ENCODE data around the gene TCEANC2. TPM values are rescaled to one million over a fixed set of nuclear protein-coding genes. Genes with fewer than 3 reads are reported as not detected.

TCEANC2 gene
- total RNA-seq, 4 donors from 2014 or later: 4.3 to 5.8 (median 4.4) TPM

DNA sequence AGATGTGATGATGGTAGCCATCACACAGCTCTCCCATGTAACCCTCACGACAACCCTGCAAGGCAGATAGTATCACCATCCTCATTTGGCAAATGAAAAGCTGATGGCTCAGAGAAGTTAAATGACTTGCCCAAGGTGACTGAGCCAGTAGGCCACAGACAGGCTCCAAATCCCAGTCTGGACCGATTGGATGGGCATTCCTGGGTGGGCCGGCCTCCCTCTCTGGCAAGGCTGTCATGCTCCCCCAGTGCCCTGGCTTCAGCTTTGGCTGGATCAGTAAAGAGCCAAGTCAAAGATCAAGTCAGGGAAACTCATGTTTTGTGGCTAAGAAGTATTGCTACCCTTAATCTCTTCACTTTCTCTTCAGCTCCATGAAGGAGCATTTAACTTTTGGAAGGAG lies 58.2 kb downstream of the TCEANC2 start:
- Histone ChIP-seq H3K4me3 (replicated peaks in 1 of 3) (no peak overlapping the region), H3K36me3 (no peaks in the 10 kb centered on the region), H3K9me3 (no peaks in the 10 kb centered on the region), H3K27me3 (no peaks in the 10 kb centered on the region), H3K4me1 (no peaks in the 10 kb centered on the region), H3K27ac (no peak overlapping the region)
- WGBS, 2 donors: 86 to 100% methylated on average over 2 to 3 of the region's 3 CpGs
- intact Hi-C loops (cut with DNase I): no loop called here
- no peak for DNase-seq
- TF ChIP-seq POLR2A (IDR thresholded peaks at IDR 0.05): no peak
- TF ChIP-seq, protein P1, sequence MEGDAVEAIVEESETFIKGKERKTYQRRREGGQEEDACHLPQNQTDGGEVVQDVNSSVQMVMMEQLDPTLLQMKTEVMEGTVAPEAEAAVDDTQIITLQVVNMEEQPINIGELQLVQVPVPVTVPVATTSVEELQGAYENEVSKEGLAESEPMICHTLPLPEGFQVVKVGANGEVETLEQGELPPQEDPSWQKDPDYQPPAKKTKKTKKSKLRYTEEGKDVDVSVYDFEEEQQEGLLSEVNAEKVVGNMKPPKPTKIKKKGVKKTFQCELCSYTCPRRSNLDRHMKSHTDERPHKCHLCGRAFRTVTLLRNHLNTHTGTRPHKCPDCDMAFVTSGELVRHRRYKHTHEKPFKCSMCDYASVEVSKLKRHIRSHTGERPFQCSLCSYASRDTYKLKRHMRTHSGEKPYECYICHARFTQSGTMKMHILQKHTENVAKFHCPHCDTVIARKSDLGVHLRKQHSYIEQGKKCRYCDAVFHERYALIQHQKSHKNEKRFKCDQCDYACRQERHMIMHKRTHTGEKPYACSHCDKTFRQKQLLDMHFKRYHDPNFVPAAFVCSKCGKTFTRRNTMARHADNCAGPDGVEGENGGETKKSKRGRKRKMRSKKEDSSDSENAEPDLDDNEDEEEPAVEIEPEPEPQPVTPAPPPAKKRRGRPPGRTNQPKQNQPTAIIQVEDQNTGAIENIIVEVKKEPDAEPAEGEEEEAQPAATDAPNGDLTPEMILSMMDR (IDR thresholded peaks at IDR 0.05): no peak

DNA sequence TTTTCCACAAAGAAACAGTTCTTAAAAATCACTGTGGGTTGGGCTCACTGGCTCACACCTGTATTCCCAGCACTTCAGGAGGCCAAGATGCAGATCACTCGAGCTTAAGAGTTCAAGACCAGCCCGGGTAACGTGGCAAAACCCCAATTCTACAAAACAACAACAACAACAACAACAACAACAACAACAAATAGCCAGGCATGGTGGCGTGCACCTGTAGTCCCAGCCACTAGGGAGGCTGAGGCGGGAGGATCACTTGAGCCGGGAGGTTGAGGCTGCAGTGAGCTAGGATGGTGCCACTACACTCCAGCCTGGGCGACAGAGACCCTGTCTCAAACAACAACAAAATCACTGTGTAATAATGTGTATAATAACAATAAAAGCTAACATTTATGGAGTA lies 58.6 kb downstream of the TCEANC2 start:
- no peak for DNase-seq
- H3K4me1 ChIP-seq: no peaks in the 10 kb centered on the region
- H3K27me3 ChIP-seq: no peaks in the 10 kb centered on the region
- no peak for TF ChIP-seq POLR2A (IDR thresholded peaks at IDR 0.05)
- TF ChIP-seq, protein P1 (IDR thresholded peaks at IDR 0.05): no peak
- whole genome bisulfite sequencing, 2 donors: 86 to 90% methylated on average over 7 of the region's 7 CpGs
- no peaks in the 10 kb centered on the region for H3K9me3 ChIP-seq
- H3K27ac ChIP-seq: no peak overlapping the region
- intact Hi-C loops (cut with DNase I): no loop called here
- H3K4me3 ChIP-seq (replicated peaks in 1 of 3): no peak overlapping the region
- no peaks in the 10 kb centered on the region for H3K36me3 ChIP-seq

GRCh38 chr1:54112705-54113368 lies 59.4 kb downstream of the TCEANC2 start:
- DNase-seq: no peak
- intact Hi-C loops (cut with DNase I): no loop called here
- Histone ChIP-seq H3K4me3 (replicated peaks in 1 of 3) (no peak overlapping the region), H3K36me3 (no peaks in the 10 kb centered on the region), H3K4me1 (no peaks in the 10 kb centered on the region), H3K27ac (no peak overlapping the region), H3K9me3 (no peaks in the 10 kb centered on the region), H3K27me3 (no peaks in the 10 kb centered on the region)
- TF ChIP-seq, protein P1 (IDR thresholded peaks at IDR 0.05): no peak
- no peak for TF ChIP-seq POLR2A (IDR thresholded peaks at IDR 0.05)
- 71 to 74% methylated on average over 5 of the region's 5 CpGs for WGBS, 2 donors

GRCh38 chr1:54114001-54114400 lies 60.6 kb downstream of the TCEANC2 start:
- TF ChIP-seq, protein P1 (IDR thresholded peaks at IDR 0.05): no peak
- no peak for TF ChIP-seq POLR2A (IDR thresholded peaks at IDR 0.05)
- intact Hi-C loops (cut with DNase I): no loop called here
- H3K4me1 ChIP-seq: no peaks in the 10 kb centered on the region
- 82 to 91% methylated on average over 3 to 4 of the region's 4 CpGs for WGBS, 2 donors
- no peaks in the 10 kb centered on the region for H3K36me3 ChIP-seq
- no peaks in the 10 kb centered on the region for H3K9me3 ChIP-seq
- H3K27me3 ChIP-seq: no peaks in the 10 kb centered on the region
- H3K4me3 ChIP-seq (replicated peaks in 1 of 3): no peak overlapping the region
- H3K27ac ChIP-seq: no peak overlapping the region
- no peak for DNase-seq

GRCh38 chr1:54114955-54115354 lies 61.5 kb downstream of the TCEANC2 start:
- no peaks in the 10 kb centered on the region for H3K27me3 ChIP-seq
- TF ChIP-seq, protein P1 (IDR thresholded peaks at IDR 0.05): no peak
- no peak for TF ChIP-seq POLR2A (IDR thresholded peaks at IDR 0.05)
- no peak overlapping the region for H3K27ac ChIP-seq
- no peak for DNase-seq
- no peak overlapping the region for H3K4me3 ChIP-seq (replicated peaks in 1 of 3)
- H3K36me3 ChIP-seq: no peaks in the 10 kb centered on the region
- WGBS, 2 donors: 79 to 84% methylated on average over 5 to 6 of the region's 6 CpGs
- intact Hi-C loops (cut with DNase I): no loop called here
- no peaks in the 10 kb centered on the region for H3K4me1 ChIP-seq
- H3K9me3 ChIP-seq: no peaks in the 10 kb centered on the region

All from thyroid gland (tissue), 4 donors.